GM12878 (cell line): Measurements from ENCODE around the gene DCST1. TPM values are rescaled to one million over a fixed set of nuclear protein-coding genes. Genes with fewer than 3 reads are reported as not detected.

Experiments
- ATAC-seq: fragments of 200-7000 bp; cut with Tn5 transposase; 3 replicates; pipeline ENCODE4 v1.9.1; 2020; ENCODE audit warnings: mild to moderate bottlenecking, moderate library complexity
- BruUV-seq: library from RNA; stranded (reverse); fragments of 400-500 nt; replicated peaks from 2 replicates; lab custom pipeline; 2021; lab: Mats Ljungman, UMichigan
- CTCF ChIA-PET: fragments of 300-600 bp; sonication (Branson Sonifier 250); formaldehyde crosslinking; extraction: SDS; loops from one replicate; lab custom pipeline; 2021; ENCODE audit warnings: inconsistent platforms; lab: Yijun Ruan, JAX
- POLR2A ChIA-PET: fragments of 350-600 bp; formaldehyde crosslinking; extraction: SDS; loops from one replicate; lab custom pipeline; 2021; ENCODE audit warnings: inconsistent platforms; lab: Charles Lee
- RAD21 ChIA-PET: fragments of 300-600 bp; sonication (Branson Sonifier 250); formaldehyde crosslinking; loops from one replicate; lab custom pipeline; 2023; ENCODE audit warnings: antibody characterized with exemption; ENCODE audit not compliant: unreplicated experiment; lab: Charles Lee
- SMC1A ChIA-PET: fragments of 300-600 bp; sonication (Branson Sonifier 250); formaldehyde crosslinking; loops from one replicate; lab custom pipeline; 2023; ENCODE audit not compliant: unreplicated experiment, uncharacterized antibody; lab: Charles Lee
- DNase-seq: peaks from one replicate; pipeline ENCODE4 v3.0.0-alpha.2; 2011; ENCODE audit warnings: low read depth, low spot score
- FAIRE-seq: peaks from 3 replicates; lab custom pipeline; 2011; peaks lifted over from hg19 to GRCh38; lab: Jason Lieb, UNC
- H2AFZ ChIP-seq: 2 replicates; pipeline ENCODE4 v1.6.0; 2011; ENCODE audit warnings: low read depth, low read length, control low read depth; ENCODE audit not compliant: control insufficient read depth
- H3K27ac ChIP-seq: 2 replicates; pipeline ENCODE4 v1.5.1; 2011; ENCODE audit warnings: control low read depth; ENCODE audit not compliant: control insufficient read depth, insufficient read depth
- H3K27me3 ChIP-seq, 2 experiments: replicated peaks in 1 of 2; 2 replicates each; pipeline versions ENCODE4 v1.6.0 to v1.6.1; 2011; ENCODE audit warnings: low read length in 1 of 2; ENCODE audit not compliant: control insufficient read depth in 2 of 2, insufficient read depth in 2 of 2
- H3K36me3 ChIP-seq, 2 experiments: 2 replicates each; pipeline ENCODE4 v1.5.1; 2011; ENCODE audit warnings: low read length in 1 of 2; ENCODE audit not compliant: control insufficient read depth in 2 of 2, insufficient read depth in 2 of 2
- H3K4me1 ChIP-seq: 2 replicates; pipeline ENCODE4 v1.6.1; 2011; ENCODE audit warnings: mild to moderate bottlenecking, low read length, moderate library complexity, mixed read lengths; ENCODE audit not compliant: control insufficient read depth, insufficient read depth
- H3K4me2 ChIP-seq: 2 replicates; pipeline ENCODE4 v1.6.0; 2011; ENCODE audit warnings: control low read depth; ENCODE audit not compliant: control insufficient read depth, insufficient read depth
- H3K4me3 ChIP-seq: fragments of 200-600 bp; sonication (generic); 2 replicates; pipeline ENCODE4 v1.5.1; 2016
- H3K79me2 ChIP-seq: 2 replicates; pipeline ENCODE4 v1.6.0; 2011; ENCODE audit warnings: low read length; ENCODE audit not compliant: control insufficient read depth, insufficient read depth
- H3K9ac ChIP-seq: 2 replicates; pipeline ENCODE4 v1.8.0; 2011; ENCODE audit warnings: low read length, control low read depth, mixed read lengths; ENCODE audit not compliant: control insufficient read depth, insufficient read depth
- H3K9me3 ChIP-seq: replicated peaks from 3 replicates; pipeline ENCODE4 v1.5.1; 2011; ENCODE audit warnings: mild to moderate bottlenecking, low read length; ENCODE audit not compliant: control insufficient read depth, insufficient read depth
- H4K20me1 ChIP-seq: 2 replicates; pipeline ENCODE4 v1.6.0; 2011; ENCODE audit not compliant: control insufficient read depth, insufficient read depth
- ATF2 ChIP-seq: IDR thresholded peaks from 2 replicates; pipeline ENCODE4 v1.6.1; 2012; ENCODE audit warnings: low read length, inconsistent platforms
- BCL11A ChIP-seq: IDR thresholded peaks from 2 replicates; pipeline ENCODE4 v1.6.1; 2011; ENCODE audit warnings: low read depth, low read length
- BHLHE40 ChIP-seq, 2 experiments: fragments of 450-650 bp in 1 of 2; IDR thresholded peaks; 2 replicates each; pipeline ENCODE4 v1.6.1; 2011 to 2017; ENCODE audit warnings: low read depth in 2 of 2, borderline replicate concordance in 1 of 2, improper control_type of control experiment in 1 of 2, low read length in 1 of 2, mild to moderate bottlenecking in 1 of 2
- CEBPB ChIP-seq, 2 experiments: fragments of 150-350 bp in 1 of 2; IDR thresholded peaks; 2 replicates each; pipeline ENCODE4 v1.6.1; 2012 to 2014; ENCODE audit warnings: low read depth in 2 of 2, low read length in 2 of 2, borderline replicate concordance in 1 of 2, inconsistent platforms in 1 of 2
- CHD4 ChIP-seq: fragments of 200-600 bp; sonication (generic); IDR thresholded peaks from 2 replicates; pipeline ENCODE4 v1.6.1; 2016; ENCODE audit warnings: mild to moderate bottlenecking
- CREM ChIP-seq: IDR thresholded peaks from 2 replicates; pipeline ENCODE4 v1.6.1; 2014; ENCODE audit warnings: antibody characterized with exemption, low read depth
- E2F4 ChIP-seq: IDR thresholded peaks from 2 replicates; pipeline ENCODE4 v1.6.1; 2012; ENCODE audit warnings: low read depth, low read length, improper control_type of control experiment
- EED ChIP-seq: sonication (generic); IDR thresholded peaks from 2 replicates; pipeline ENCODE4 v1.6.1; 2016; ENCODE audit warnings: antibody characterized with exemption, low read depth
- GABPA ChIP-seq: IDR thresholded peaks from 2 replicates; pipeline ENCODE4 v1.6.1; 2014; ENCODE audit warnings: antibody characterized with exemption, low read depth, mild to moderate bottlenecking, inconsistent platforms
- KAT2A ChIP-seq: conservative IDR thresholded peaks from 2 replicates; pipeline ENCODE4 v1.6.1; 2011; ENCODE audit warnings: low read depth, low read length; ENCODE audit not compliant: control insufficient read depth
- RELA ChIP-seq: fragments of 450-650 bp; IDR thresholded peaks from 2 replicates; pipeline ENCODE4 v1.8.0; 2014; ENCODE audit warnings: borderline replicate concordance; ENCODE audit not compliant: partially characterized antibody
- STAT1 ChIP-seq: fragments of 450-650 bp; conservative IDR thresholded peaks from 2 replicates; pipeline ENCODE4 v1.6.1; 2014; ENCODE audit warnings: antibody characterized with exemption, mild to moderate bottlenecking
- TAF1 ChIP-seq: IDR thresholded peaks from 2 replicates; pipeline ENCODE4 v1.6.1; 2011; ENCODE audit warnings: mild to moderate bottlenecking, low read depth, low read length, borderline replicate concordance
- WRNIP1 ChIP-seq: IDR thresholded peaks from 2 replicates; pipeline ENCODE4 v1.6.1; 2011; ENCODE audit warnings: low read depth, low read length, improper control_type of control experiment, borderline replicate concordance
- YBX1 ChIP-seq: fragments of 450-650 bp; IDR thresholded peaks from 2 replicates; pipeline ENCODE4 v1.6.1; 2016; ENCODE audit warnings: antibody characterized with exemption
- ZBTB40 ChIP-seq: fragments of 450-650 bp; IDR thresholded peaks from 2 replicates; pipeline ENCODE4 v1.6.1; 2016; ENCODE audit warnings: mild to moderate bottlenecking, moderate library complexity, borderline replicate concordance
- ZNF274 ChIP-seq: IDR thresholded peaks from one replicate; pipeline ENCODE4 v1.8.0; 2011; ENCODE audit not compliant: insufficient read length, insufficient read depth
- WGBS: methylation state at CpG from one replicate; pipeline ENCODE4 v1.1.6; 2016; ENCODE audit warnings: low lambda C conversion rate; ENCODE audit not compliant: insufficient replicate concordance, insufficient coverage; ENCODE audit errors: missing lambda C conversion rate; 5-methylcytosine and 5-hydroxymethylcytosine counted together
- in situ Hi-C: fragments of 300-500 bp; cut with MboI; formaldehyde crosslinking; loops from 9 replicates; pipeline ENCODE4 v1.14.3; 2018; ENCODE audit warnings: mixed read lengths
- intact Hi-C: fragments of 100-400 bp; cut with micrococcal nuclease; formaldehyde crosslinking; loops from one replicate; pipeline ENCODE4 v1.14.2; 2022; ENCODE audit not compliant: unreplicated experiment
- polyA plus RNA-seq, 11 experiments: library from polyadenylated mRNA; depleted of rRNA in 4 of 11; unstranded in 6 of 11; stranded (reverse) in 5 of 11; fragments of >200 nt; fragmentation: Nextera tagmentation in 4 of 11; fragmentation: Illumina TruSeq in 1 of 11; extraction: Ambion mirVana in 4 of 11; extraction: Trizol in 1 of 11; gene quantifications; 1 replicate in 1 of 11; 2 replicates in 10 of 11; pipeline versions ENCODE4 v1.2.1 to v1.2.3, GENCODE V29; 2011 to 2016; ENCODE audit warnings: inconsistent platforms in 2 of 11, missing spikeins in 2 of 11, low read depth in 1 of 11
- total RNA-seq, 4 experiments: library from RNA; depleted of rRNA in 3 of 4; stranded (reverse); fragments of >200 nt in 3 of 4; fragmentation: Illumina TruSeq in 1 of 4; extraction: Trizol in 1 of 4; gene quantifications; 2 replicates each; pipeline versions ENCODE4 v1.2.1 to v1.2.3, GENCODE V29; 2013 to 2021

Gene DCST1
- total and polyA plus RNA-seq, 10 of the 15 experiments (the other 5 are each of a cell fraction or from before 2014, with no cell fraction given) = not detected

GRCh38 chr1:155083052-155083541 is 49.5 kb downstream of the DCST1 start:
- RAD21 ChIA-PET = interaction anchor here (1.2 to 1.6 kb wide), 2 partner anchors 19 to 21 kb away, joined by 3 to 4 read pairs; partner anchors contain the start of gene EFNA4
- in situ Hi-C loops = no loop called here
- H3K36me3 ChIP-seq = no peaks in the 10 kb centered on the region
- no peak overlapping the region for H3K27ac ChIP-seq
- TF ChIP-seq WRNIP1 (no peak), ATF2 (no peak), ZNF274 (no peak), EED (no peak), CREM (no peak), GABPA (no peak), RELA (no peak), CHD4 (no peak), E2F4 (no peak), YBX1 (no peak), KAT2A (no peak), BCL11A (no peak), CEBPB (IDR thresholded peaks at IDR 0.05; ENCODE audit: borderline replicate concordance in 1 of 2, low read depth in 2 of 2, low read length in 2 of 2) (no peak), STAT1 (no peak), BHLHE40 (IDR thresholded peaks at IDR 0.05; ENCODE audit: borderline replicate concordance in 1 of 2, low read depth in 2 of 2, low read length in 1 of 2) (no peak), TAF1 (no peak), ZBTB40 (no peak)
- no peak overlapping the region for H3K4me3 ChIP-seq
- H3K9ac ChIP-seq = no peak overlapping the region
- intact Hi-C loops = loop anchor here (10.0 kb wide), 1 partner anchor 598 kb away; no protein-coding TSS in a partner anchor
- peaks cover 23 to 26% of the 10 kb centered on the region in 2 experiments for H3K27me3 ChIP-seq
- H4K20me1 ChIP-seq = no peaks in the 10 kb centered on the region
- no peaks in the 10 kb centered on the region for H3K9me3 ChIP-seq
- DNase-seq (no peak), ATAC-seq (no peak), FAIRE-seq (no peak)
- no peaks in the 10 kb centered on the region for H3K79me2 ChIP-seq
- 21% methylated on average over 6 of the region's 6 CpGs for WGBS
- BruUV-seq = no TSS peak
- H3K4me1 ChIP-seq = peaks cover 42% of the 10 kb centered on the region
- no peak overlapping the region for H3K4me2 ChIP-seq
- SMC1A ChIA-PET = interaction anchor here (1.0 kb wide), 1 partner anchor 21 kb away, joined by 3 read pairs; no protein-coding TSS in a partner anchor
- H2AFZ ChIP-seq = no peak overlapping the region
- POLR2A ChIA-PET = no interaction called here
- CTCF ChIA-PET = interaction anchor here (3.4 to 5.5 kb wide), 2 partner anchors 12 to 22 kb away, joined by 23 to 195 read pairs; partner anchors contain the start of gene EFNA4
